Measurements from ENCODE around the gene TBL1XR1.
A peak's percentile ranks its signal among the peaks of the same experiment; 100 is the strongest.

The TBL1XR1 gene

GRCh38 chr3:177197041-177197726, at the start of gene TBL1XR1:
Gene TBL1XR1, minus strand, starts transcription at chr3:177197482. Its CDS starts 132,505 bp downstream, at chr3:177064977.
- DNase-seq, result peak; percentile 91

DNA sequence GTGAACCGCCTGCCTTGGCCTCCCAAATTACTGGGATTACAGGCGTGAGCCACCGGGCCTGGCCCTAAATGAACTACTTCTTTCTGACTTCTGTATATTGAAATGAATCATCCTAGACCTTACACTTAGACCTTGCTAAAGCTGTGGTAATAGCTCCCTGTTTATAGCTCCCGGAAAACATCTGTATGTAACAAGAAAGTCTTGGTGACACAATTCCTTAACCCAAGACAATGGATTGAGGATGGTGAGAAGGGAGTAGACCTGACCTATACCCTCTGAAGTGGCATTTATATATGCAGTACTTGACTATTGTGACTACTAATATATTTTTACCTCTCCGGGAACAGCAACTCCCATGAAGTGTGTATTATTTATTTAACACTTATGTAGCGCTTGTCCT, 48.0 kb upstream of the TBL1XR1 start:
- no peak for DNase-seq

DNA sequence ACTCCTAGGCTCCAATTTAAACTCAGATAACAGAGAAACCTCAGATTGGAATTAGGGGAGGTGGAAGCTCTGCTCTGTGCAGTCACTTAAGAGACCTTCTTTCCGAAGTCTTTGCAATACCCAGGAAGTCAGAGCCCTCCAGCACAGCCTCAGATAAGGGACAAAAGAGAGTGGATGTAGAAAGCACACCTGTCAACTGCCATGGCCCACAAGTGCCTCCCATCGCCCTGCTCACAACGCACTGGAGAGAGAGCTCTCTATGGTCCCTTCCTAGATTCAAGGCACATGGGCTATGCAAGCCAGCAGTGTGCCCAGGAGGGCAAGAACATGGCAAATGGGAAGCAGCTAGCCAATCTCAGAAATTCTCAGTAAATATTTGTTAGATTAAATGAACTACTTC, 47.3 kb upstream of the TBL1XR1 start:
- no peak for DNase-seq

- DNase-seq, result no peak
Measured at GRCh38 chr3:177238686-177239216, 41.5 kb upstream of the TBL1XR1 start.

GRCh38 chr3:177237206-177237605, 39.9 kb upstream of the TBL1XR1 start:
- DNase-seq, result no peak

GRCh38 chr3:177236704-177237103, 39.4 kb upstream of the TBL1XR1 start:
- no peak for DNase-seq

GRCh38 chr3:177234121-177234520, 36.8 kb upstream of the TBL1XR1 start:
- DNase-seq, result no peak

GRCh38 chr3:177231242-177231641, 34.0 kb upstream of the TBL1XR1 start:
- DNase-seq, result no peak

DNA sequence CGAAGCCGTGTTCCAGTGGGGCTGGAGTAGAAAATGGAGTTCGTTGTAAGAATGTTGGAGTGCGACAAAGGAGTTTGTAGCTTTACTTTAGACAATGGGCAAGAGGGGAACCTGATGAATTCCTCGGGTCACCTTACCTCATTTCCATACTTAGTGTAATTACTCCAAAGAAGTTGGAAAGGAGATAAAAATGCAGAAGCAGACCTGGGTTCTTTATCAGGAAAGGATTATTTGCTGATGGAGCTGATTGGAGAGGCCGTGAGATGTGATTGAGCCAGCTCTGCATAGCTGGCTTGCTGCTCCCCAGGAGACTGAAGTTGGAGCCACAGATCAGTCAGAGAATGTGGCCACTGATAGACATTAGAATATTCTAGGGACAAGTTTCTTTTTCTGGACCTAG, 33.4 kb upstream of the TBL1XR1 start:
- DNase-seq, result no peak

DNA sequence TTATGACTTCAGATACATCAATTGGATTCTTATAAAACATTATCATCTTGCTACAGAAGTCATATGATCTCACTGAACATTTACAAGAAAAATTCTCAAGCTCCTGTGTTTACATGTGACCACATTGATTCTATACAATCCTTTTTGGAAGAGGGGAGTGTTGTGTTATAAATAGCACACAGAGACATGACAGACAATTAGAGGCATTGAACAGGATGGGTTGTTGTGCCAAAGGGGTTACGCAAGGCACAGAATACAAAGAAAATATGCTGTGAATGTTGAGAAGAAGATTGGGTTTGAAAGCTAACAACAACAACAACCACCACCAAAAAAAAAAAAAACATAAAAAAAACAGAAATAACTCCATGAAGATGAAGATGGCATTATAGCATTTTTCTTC, 32.5 kb upstream of the TBL1XR1 start:
- no peak for DNase-seq

DNA sequence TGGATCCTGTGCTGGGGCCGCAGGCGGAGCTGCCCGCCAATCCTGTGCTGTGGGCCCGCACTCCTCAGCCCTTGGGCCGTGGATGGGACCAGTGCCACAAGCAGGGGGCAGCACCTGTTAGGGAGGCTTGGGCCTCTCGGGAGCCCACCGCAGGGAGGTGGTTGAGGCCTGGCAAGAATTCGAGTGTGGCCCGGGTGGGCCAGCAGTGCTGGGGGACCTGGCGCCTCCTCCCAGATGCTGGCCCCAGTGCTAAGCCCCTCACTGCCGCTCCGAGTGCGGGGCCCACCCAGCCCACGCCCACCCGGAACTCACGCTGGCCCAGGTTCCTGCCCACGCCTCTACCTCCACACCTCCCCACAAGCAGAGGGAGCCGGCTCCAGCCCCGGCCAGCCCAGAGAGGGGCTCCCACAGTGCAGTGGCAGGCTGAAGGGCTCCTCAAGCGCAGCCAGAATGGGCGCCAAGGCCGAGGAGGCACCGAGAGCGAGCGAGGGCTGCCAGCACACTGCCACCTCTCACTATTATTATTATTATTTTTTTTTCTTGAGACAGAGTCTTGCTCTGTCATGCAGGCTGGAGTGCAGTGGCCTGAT, 31.4 kb upstream of the TBL1XR1 start:
- DNase-seq, result no peak

DNA sequence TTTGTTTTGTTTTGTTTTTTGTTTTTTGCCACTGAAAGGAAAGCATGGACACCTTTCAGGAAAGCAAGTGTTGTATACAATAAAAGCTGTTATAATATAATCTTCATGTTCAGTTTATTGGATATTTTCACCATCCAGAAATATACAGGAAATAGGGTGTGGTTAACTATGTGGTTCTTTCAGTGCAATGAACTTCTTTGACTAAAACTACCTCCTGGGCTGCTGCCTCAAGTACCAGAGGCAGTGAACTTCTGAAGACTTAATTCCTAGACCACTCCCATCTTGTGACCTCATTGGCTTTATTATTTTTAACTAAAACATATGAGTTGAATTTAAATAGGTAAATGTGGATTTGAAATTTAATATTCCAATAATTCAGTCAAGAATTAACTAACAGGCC, 27.1 kb upstream of the TBL1XR1 start:
- no peak for DNase-seq

GRCh38 chr3:177221744-177222143, 24.5 kb upstream of the TBL1XR1 start:
- DNase-seq, result no peak

- DNase-seq, result no peak
Measured at GRCh38 chr3:177220136-177220974, 23.1 kb upstream of the TBL1XR1 start.

DNA sequence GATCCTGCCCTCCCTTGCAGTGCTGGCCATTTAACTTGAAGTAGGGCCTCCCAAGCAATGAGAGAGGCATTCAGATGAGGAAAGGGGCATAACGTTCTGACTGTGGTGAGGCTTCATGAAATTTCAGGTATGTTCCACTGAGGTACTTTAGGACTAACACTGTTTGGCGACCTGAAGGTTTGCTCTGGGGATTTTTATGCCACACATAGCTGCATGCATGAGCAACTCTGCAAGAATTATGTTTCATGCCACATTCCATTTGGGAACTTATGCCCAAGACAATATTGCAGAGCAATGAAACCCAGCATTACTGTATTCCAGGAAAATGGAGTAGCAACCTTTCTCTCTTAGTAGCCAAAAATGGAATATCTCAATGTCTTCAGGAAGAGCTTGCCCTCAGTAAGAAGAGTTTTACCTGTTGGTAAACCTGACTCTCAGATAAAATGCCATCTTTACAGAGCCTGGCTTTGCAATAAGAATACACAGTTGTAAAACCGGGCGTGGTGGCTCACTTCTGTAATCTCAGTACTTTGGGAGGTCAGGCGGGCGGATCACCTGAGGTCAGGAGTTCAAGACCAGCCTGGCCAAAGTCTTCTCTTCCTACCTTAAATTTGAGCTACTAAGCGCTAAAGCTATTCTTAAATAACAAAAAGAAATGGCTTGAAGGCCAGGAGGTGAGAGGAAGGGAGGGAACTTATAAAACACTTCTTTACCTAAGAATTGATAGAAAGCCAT, 16.7 kb upstream of the TBL1XR1 start:
- DNase-seq, result no peak

DNA sequence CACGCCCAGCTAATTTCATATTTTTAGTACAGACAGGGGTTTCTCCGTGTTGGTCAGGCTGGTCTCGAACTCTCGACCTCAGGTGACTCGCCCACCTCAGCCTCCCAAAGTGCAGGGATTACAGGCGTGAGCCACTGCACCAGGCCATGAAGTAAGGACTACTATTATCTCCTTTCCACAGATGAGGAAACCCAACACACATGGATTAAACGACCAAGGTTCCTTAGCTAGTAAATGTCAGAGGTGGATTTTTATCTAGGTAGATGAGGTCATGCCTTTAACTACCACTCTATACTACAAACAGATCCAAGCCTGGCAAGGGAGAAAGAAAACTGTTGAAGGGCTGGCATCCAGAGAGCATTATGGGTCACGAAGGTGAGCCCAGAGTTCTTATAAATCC, 15.5 kb upstream of the TBL1XR1 start:
- DNase-seq, result no peak

GRCh38 chr3:177212278-177212610, 15.0 kb upstream of the TBL1XR1 start:
- no peak for DNase-seq

- no peak for DNase-seq
Measured at GRCh38 chr3:177211503-177212277, 14.4 kb upstream of the TBL1XR1 start.

- no peak for DNase-seq
Measured at GRCh38 chr3:177210744-177211502, 13.6 kb upstream of the TBL1XR1 start.

GRCh38 chr3:177209509-177209908, 12.2 kb upstream of the TBL1XR1 start:
- no peak for DNase-seq

- DNase-seq, result no peak
Measured at GRCh38 chr3:177208781-177209180, 11.5 kb upstream of the TBL1XR1 start.

DNA sequence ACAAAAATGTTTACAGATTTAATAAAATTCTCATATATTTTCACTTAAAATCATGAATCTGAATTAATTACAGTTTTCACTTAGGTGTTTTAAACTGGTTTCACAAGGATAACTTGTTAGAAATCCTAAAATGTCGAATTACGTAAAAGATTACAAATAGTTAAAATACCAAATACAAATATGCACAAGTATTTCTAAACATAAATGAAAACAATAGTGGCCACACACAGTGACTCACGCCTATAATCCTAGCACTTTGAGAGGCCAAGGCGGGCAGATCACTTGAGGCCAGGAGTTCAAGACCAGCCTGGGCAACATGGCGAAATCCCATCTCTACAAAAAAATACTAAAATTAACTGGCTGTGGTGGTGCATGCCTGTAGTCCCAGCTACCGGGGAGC, 10.9 kb upstream of the TBL1XR1 start:
- no peak for DNase-seq

All from DMS 273 treated with DMSO at 0.1 percent for 48 hours (cell line).